ENCODE results near the gene HPCAL1.

DNA sequence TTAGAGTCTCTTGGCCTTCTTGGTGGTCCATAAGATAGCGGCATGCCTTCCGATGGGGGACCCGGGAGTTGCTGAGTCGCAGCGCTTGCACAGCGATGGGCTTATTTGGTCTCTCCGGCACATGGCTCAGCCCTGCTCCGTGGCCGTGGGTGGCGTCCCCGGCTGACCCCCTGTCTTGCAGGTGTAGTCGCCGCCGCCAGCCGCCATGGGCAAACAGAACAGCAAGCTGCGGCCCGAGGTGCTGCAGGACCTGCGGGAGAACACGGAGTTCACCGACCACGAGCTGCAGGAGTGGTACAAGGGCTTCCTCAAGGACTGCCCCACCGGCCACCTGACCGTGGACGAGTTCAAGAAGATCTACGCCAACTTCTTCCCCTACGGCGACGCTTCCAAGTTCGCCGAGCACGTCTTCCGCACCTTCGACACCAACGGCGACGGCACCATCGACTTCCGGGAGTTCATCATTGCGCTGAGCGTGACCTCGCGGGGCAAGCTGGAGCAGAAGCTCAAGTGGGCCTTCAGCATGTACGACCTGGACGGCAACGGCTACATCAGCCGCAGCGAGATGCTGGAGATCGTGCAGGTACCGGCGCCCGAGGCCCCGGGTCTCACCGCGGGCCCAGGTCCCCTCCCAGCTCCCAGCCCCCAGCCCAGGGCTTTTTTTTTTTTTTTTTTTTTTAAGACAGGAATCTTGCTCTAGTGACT lies 117.0 kb downstream of the HPCAL1 start:
- TF ChIP-seq EZH2phosphoT487 (IDR thresholded peaks at IDR 0.05; ENCODE audit: borderline replicate concordance, low read length) (no peak), EZH2 (IDR thresholded peaks at IDR 0.05; ENCODE audit: low read length, unreplicated experiment) (no peak)
- TF ChIP-seq, protein P1, sequence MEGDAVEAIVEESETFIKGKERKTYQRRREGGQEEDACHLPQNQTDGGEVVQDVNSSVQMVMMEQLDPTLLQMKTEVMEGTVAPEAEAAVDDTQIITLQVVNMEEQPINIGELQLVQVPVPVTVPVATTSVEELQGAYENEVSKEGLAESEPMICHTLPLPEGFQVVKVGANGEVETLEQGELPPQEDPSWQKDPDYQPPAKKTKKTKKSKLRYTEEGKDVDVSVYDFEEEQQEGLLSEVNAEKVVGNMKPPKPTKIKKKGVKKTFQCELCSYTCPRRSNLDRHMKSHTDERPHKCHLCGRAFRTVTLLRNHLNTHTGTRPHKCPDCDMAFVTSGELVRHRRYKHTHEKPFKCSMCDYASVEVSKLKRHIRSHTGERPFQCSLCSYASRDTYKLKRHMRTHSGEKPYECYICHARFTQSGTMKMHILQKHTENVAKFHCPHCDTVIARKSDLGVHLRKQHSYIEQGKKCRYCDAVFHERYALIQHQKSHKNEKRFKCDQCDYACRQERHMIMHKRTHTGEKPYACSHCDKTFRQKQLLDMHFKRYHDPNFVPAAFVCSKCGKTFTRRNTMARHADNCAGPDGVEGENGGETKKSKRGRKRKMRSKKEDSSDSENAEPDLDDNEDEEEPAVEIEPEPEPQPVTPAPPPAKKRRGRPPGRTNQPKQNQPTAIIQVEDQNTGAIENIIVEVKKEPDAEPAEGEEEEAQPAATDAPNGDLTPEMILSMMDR (conservative IDR thresholded peaks at IDR 0.05; ENCODE audit: low read depth, low read length): no peak
